Measurements from ENCODE around the gene REG1A.

Gene REG1A

GRCh38 chr2:79120194-79120713 lies at the start of gene REG1A:
TSS of gene REG1A (plus strand) at chr2:79120488. CDS start at chr2:79120862, 374 bp downstream.
- DNase-seq = no peak

GRCh38 chr2:79071078-79071477 lies 49.2 kb upstream of the REG1A start:
- DNase-seq = no peak

- DNase-seq = no peak
These were observed 37.3 kb upstream of the REG1A start for GRCh38 chr2:79082987-79083386.

- DNase-seq = peak; percentile 80
These were observed 36.6 kb upstream of the REG1A start for GRCh38 chr2:79083597-79084251.

- no peak for DNase-seq
These were observed 35.7 kb upstream of the REG1A start for GRCh38 chr2:79084495-79085135.

- no peak for DNase-seq
These were observed 34.9 kb upstream of the REG1A start for GRCh38 chr2:79085382-79085781.

- no peak for DNase-seq
These were observed 34.0 kb upstream of the REG1A start for GRCh38 chr2:79086255-79086654.

- no peak for DNase-seq
These were observed 32.4 kb upstream of the REG1A start, which contains the start of gene REG1B for GRCh38 chr2:79087785-79088364. TSS of gene REG1B (minus strand) at chr2:79087993. CDS start at chr2:79087612, 381 bp downstream.

- no peak for DNase-seq
These were observed 29.6 kb upstream of the REG1A start for GRCh38 chr2:79090693-79091092.

- DNase-seq = no peak
These were observed 22.4 kb upstream of the REG1A start for GRCh38 chr2:79097843-79098242.

- no peak for DNase-seq
These were observed 21.1 kb upstream of the REG1A start for GRCh38 chr2:79099140-79099686.

GRCh38 chr2:79100285-79100684 lies 20.0 kb upstream of the REG1A start:
- no peak for DNase-seq

GRCh38 chr2:79101024-79101423 lies 19.3 kb upstream of the REG1A start:
- no peak for DNase-seq

- DNase-seq = no peak
These were observed 17.1 kb upstream of the REG1A start for GRCh38 chr2:79103214-79103613.

GRCh38 chr2:79105259-79105658 lies 15.0 kb upstream of the REG1A start:
- no peak for DNase-seq

- no peak for DNase-seq
These were observed 8.0 kb upstream of the REG1A start for GRCh38 chr2:79112269-79112668.

GRCh38 chr2:79114797-79115494 lies 5.3 kb upstream of the REG1A start:
- DNase-seq = no peak

GRCh38 chr2:79116997-79117928 lies 3.0 kb upstream of the REG1A start:
- DNase-seq = no peak

GRCh38 chr2:79122676-79123075 lies 2.4 kb downstream of the REG1A start:
- no peak for DNase-seq

- no peak for DNase-seq
These were observed 4.8 kb downstream of the REG1A start for GRCh38 chr2:79124907-79125720.

- no peak for DNase-seq
These were observed 5.4 kb downstream of the REG1A start for GRCh38 chr2:79125721-79125985.
